ENCODE measurements around the gene REST. TPM values are rescaled to one million over a fixed set of nuclear protein-coding genes. Genes with fewer than 3 reads are reported as not detected.
A peak's percentile ranks its signal among the peaks of the same experiment; 100 is the strongest.

Gene REST
- total RNA-seq, 4 donors from 2014 or later: 24.0 to 37.6 (median 30.1) TPM

GRCh38 chr4:56979421-56980072 is 71.8 kb downstream of the REST start:
- no peaks in the 10 kb centered on the region for H3K9me3 ChIP-seq
- intact Hi-C loops (cut with DNase I): no loop called here
- H3K4me3 ChIP-seq: peak overlapping the region; percentile 79 to 99 (median 92)
- H3K27me3 ChIP-seq: no peaks in the 10 kb centered on the region
- H3K27ac ChIP-seq (replicated peaks in 1 of 4): peak overlapping the region; percentile 90 to 94 (median 92)
- no peak for TF ChIP-seq CTCF (IDR thresholded peaks at IDR 0.05)
- 16% methylated on average over 21 of the region's 21 CpGs for WGBS
- H3K4me1 ChIP-seq: peaks cover 53 to 79% (median 66%) of the 10 kb centered on the region in 4 donors
- peaks cover 0 to 21% (median 3%) of the 10 kb centered on the region in 4 donors for H3K36me3 ChIP-seq
- no peak for DNase-seq (ENCODE audit: extremely low spot score)

GRCh38 chr4:56981795-56982201 is 74.1 kb downstream of the REST start:
- intact Hi-C loops (cut with DNase I): no loop called here
- WGBS: 63% methylated on average over 4 of the region's 4 CpGs

GRCh38 chr4:56986192-56986591 is 78.5 kb downstream of the REST start:
- peaks cover 20 to 30% (median 25%) of the 10 kb centered on the region in 4 donors for H3K4me1 ChIP-seq
- H3K4me3 ChIP-seq: no peak overlapping the region
- H3K9me3 ChIP-seq: no peaks in the 10 kb centered on the region
- no peak for DNase-seq (ENCODE audit: extremely low spot score)
- no peaks in the 10 kb centered on the region for H3K27me3 ChIP-seq
- H3K27ac ChIP-seq (replicated peaks in 1 of 4): no peak overlapping the region
- WGBS: 85% methylated on average over 1 of the region's 1 CpG
- H3K36me3 ChIP-seq: peaks cover 19 to 67% (median 47%) of the 10 kb centered on the region in 4 donors
- TF ChIP-seq POLR2AphosphoS5 (IDR thresholded peaks at IDR 0.05) (no peak), POLR2A (IDR thresholded peaks at IDR 0.05; ENCODE audit: low read depth) (no peak), EP300 (IDR thresholded peaks at IDR 0.05) (no peak), CTCF (IDR thresholded peaks at IDR 0.05) (no peak)
- intact Hi-C loops (cut with DNase I): no loop called here

More at GRCh38 chr4:56981795-56982201, 74.1 kb downstream of the REST start:
- no peak for TF ChIP-seq POLR2A (IDR thresholded peaks at IDR 0.05; ENCODE audit: low read depth)
- TF ChIP-seq EP300 (IDR thresholded peaks at IDR 0.05): no peak
- TF ChIP-seq CTCF (IDR thresholded peaks at IDR 0.05): no peak
- TF ChIP-seq POLR2AphosphoS5 (IDR thresholded peaks at IDR 0.05): no peak
- H3K4me3 ChIP-seq: no peak overlapping the region
- peaks cover 42 to 56% (median 48%) of the 10 kb centered on the region in 4 donors for H3K4me1 ChIP-seq
- DNase-seq (ENCODE audit: extremely low spot score): no peak
- H3K36me3 ChIP-seq: peaks cover 4 to 35% (median 16%) of the 10 kb centered on the region in 4 donors
- no peaks in the 10 kb centered on the region for H3K27me3 ChIP-seq
- no peak overlapping the region for H3K27ac ChIP-seq (replicated peaks in 1 of 4)
- H3K9me3 ChIP-seq: no peaks in the 10 kb centered on the region

- H3K27me3 ChIP-seq: no peaks in the 10 kb centered on the region
- no peak overlapping the region for H3K4me3 ChIP-seq
- DNase-seq (ENCODE audit: extremely low spot score): no peak
- 88% methylated on average over 3 of the region's 3 CpGs for WGBS
- peaks cover 26 to 75% (median 53%) of the 10 kb centered on the region in 4 donors for H3K36me3 ChIP-seq
- TF ChIP-seq EP300 (IDR thresholded peaks at IDR 0.05) (no peak), POLR2A (IDR thresholded peaks at IDR 0.05; ENCODE audit: low read depth) (no peak), CTCF (IDR thresholded peaks at IDR 0.05) (no peak), POLR2AphosphoS5 (IDR thresholded peaks at IDR 0.05) (no peak)
- intact Hi-C loops (cut with DNase I): no loop called here
- no peaks in the 10 kb centered on the region for H3K9me3 ChIP-seq
- H3K4me1 ChIP-seq: peaks cover 12 to 23% (median 17%) of the 10 kb centered on the region in 4 donors
- H3K27ac ChIP-seq (replicated peaks in 1 of 4): no peak overlapping the region
Observed at GRCh38 chr4:56986952-56987351, 79.3 kb downstream of the REST start.
